Peyer's patch (tissue), 4 donors: ENCODE data around the gene KDM4C.

Experiments
- POLR2A ChIP-seq, 2 donors: fragments of 450-650 bp; IDR thresholded peaks; one replicate each; pipeline ENCODE4 v1.5.1; 2017; ENCODE audit warnings: antibody characterized with exemption in 2 of 2, mild to moderate bottlenecking in 2 of 2, moderate library complexity in 2 of 2
- TF ChIP-seq, protein P1 (sequence below), 6 experiments: fragments of 450-650 bp in 4 of 6; fragments of 200-600 bp in 2 of 6; sonication (generic) in 1 of 6; IDR thresholded peaks; one replicate each; pipeline ENCODE4 v1.5.1; 2017 to 2019; ENCODE audit warnings: antibody characterized with exemption in 6 of 6, mild to moderate bottlenecking in 3 of 6, moderate library complexity in 1 of 6

DNA sequence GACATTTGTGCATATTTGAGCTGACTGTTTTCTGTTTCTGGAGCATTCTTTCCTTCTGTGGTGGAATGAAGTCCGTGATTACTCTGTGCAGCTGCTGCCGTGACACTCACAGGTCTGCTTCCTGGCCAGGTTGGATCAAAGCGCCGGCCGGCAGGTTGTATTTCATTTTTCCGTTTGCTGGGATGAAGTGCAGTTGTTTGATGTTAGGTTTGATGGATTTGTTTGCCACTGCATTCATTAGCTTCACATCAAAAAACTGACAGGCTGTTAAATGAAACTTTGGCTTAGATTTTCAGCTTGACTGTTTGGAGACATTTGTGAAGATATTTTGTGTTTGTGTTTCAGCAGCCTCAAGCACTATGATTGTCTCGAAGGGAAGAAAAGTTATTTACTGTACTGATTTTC is 140.1 kb downstream of the KDM4C start:
- TF ChIP-seq, protein P1, sequence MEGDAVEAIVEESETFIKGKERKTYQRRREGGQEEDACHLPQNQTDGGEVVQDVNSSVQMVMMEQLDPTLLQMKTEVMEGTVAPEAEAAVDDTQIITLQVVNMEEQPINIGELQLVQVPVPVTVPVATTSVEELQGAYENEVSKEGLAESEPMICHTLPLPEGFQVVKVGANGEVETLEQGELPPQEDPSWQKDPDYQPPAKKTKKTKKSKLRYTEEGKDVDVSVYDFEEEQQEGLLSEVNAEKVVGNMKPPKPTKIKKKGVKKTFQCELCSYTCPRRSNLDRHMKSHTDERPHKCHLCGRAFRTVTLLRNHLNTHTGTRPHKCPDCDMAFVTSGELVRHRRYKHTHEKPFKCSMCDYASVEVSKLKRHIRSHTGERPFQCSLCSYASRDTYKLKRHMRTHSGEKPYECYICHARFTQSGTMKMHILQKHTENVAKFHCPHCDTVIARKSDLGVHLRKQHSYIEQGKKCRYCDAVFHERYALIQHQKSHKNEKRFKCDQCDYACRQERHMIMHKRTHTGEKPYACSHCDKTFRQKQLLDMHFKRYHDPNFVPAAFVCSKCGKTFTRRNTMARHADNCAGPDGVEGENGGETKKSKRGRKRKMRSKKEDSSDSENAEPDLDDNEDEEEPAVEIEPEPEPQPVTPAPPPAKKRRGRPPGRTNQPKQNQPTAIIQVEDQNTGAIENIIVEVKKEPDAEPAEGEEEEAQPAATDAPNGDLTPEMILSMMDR (IDR thresholded peaks at IDR 0.05): no peak
- no peak for TF ChIP-seq POLR2A (IDR thresholded peaks at IDR 0.05)
